GM12891 (cell line): ENCODE data around the gene PDPK1.

Experiments used
- POLR2A ChIP-seq: IDR thresholded peaks from 2 replicates; pipeline ENCODE4 v1.6.1; 2011; ENCODE audit warnings: low read depth, low read length, control low read depth
- POLR2AphosphoS5 ChIP-seq: IDR thresholded peaks from 2 replicates; pipeline ENCODE4 v1.6.1; 2011; ENCODE audit warnings: low read depth, low read length, control low read depth
- POU2F2 ChIP-seq: IDR thresholded peaks from 2 replicates; pipeline ENCODE4 v1.6.1; 2011; ENCODE audit warnings: low read depth, mild to moderate bottlenecking, control low read depth, low read length, moderate library complexity
- SPI1 ChIP-seq: IDR thresholded peaks from 2 replicates; pipeline ENCODE4 v1.6.1; 2011; ENCODE audit warnings: low read depth, low read length, control low read depth

DNA sequence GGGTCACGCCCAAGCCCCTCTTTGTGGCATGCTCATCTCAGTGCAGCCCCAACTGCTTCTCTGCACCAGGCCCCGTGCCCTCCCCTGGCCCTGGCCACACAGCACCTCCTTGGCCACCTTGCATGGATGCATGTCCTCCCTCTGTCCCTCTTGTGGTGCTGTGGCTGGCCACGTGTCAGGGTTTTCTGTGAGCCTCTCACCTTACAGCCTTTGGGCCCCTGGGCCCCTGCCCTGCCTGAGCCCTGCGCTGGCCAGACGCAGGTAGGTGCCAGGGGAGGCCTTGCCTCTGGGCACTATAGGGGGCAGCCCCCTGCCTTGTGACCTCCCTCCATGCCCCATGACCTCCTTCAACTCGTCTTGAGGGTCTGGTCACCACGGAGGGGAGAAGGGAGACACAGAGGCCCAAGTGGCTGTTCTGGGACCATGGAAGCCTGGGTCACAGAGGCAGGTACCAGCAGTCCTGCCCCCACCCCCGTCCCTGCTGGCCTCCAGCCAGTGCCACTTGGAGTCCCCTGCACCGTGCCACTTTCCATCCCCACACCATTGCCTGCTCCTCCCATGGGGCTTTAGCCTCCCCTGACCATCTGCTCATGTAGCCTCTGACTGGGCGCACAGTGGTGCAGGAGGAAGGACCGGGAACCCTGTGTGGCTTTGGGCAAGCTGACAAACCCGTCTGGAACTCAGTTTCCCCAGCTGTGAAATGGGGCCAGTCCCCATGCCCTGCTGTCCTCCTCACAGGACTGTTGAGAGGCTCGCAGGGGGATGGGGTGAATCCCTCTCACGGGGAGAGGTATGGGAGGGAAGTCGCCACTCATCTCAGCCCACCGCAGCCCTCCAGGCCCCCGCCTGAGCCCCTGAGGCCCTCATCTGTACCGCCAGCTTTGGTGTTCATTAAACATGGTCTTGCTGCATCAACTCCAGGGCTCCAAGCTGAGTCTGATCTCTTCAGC is 35.6 kb upstream of the PDPK1 start:
- no peak for TF ChIP-seq POLR2A
- TF ChIP-seq POU2F2: no peak
- TF ChIP-seq POLR2AphosphoS5: no peak
- no peak for TF ChIP-seq SPI1
